BLaER1 (cell line): ENCODE results near the gene RBFOX2.
"Not testable (repeated sequence)": the region's sequence is repeated elsewhere in the genome, so short reads cannot be mapped to it uniquely, and the experiment has no call there.

Experiments used
- H3K27ac ChIP-seq: shearing (Covaris generic); formaldehyde crosslinking; 2 replicates; pipeline ENCODE4 v1.8.1; 2022
- H3K27me3 ChIP-seq: shearing (Covaris generic); formaldehyde crosslinking; 2 replicates; pipeline ENCODE4 v1.8.1; 2022
- H3K36me3 ChIP-seq: shearing (Covaris generic); formaldehyde crosslinking; 2 replicates; pipeline ENCODE4 v1.8.1; 2022
- H3K4me1 ChIP-seq: shearing (Covaris generic); formaldehyde crosslinking; 2 replicates; pipeline ENCODE4 v1.8.1; 2022
- H3K4me2 ChIP-seq: shearing (Covaris generic); formaldehyde crosslinking; 2 replicates; pipeline ENCODE4 v1.8.1; 2022
- H3K4me3 ChIP-seq: shearing (Covaris generic); formaldehyde crosslinking; 2 replicates; pipeline ENCODE4 v1.8.1; 2022
- H3K9ac ChIP-seq: shearing (Covaris generic); formaldehyde crosslinking; 2 replicates; pipeline ENCODE4 v1.8.1; 2022
- H3K9me3 ChIP-seq: shearing (Covaris generic); formaldehyde crosslinking; 2 replicates; pipeline ENCODE4 v1.8.1; 2022
- H4K20me1 ChIP-seq: shearing (Covaris generic); formaldehyde crosslinking; 2 replicates; pipeline ENCODE4 v1.8.1; 2022
- Cebpa-rat ChIP-seq: shearing (Covaris generic); IDR thresholded peaks from 2 replicates; pipeline ENCODE4 v1.8.1; 2022

The RBFOX2 gene

GRCh38 chr22:35802885-35803284 is 225.7 kb downstream of the RBFOX2 start:
- no peaks in the 10 kb centered on the region for H3K27me3 ChIP-seq
- no peaks in the 10 kb centered on the region; the same call in 1 of the 2 replicates for H3K9me3 ChIP-seq
- H4K20me1 ChIP-seq, result no peaks in the 10 kb centered on the region
- H3K4me2 ChIP-seq, result no peak overlapping the region
- H3K4me1 ChIP-seq, result no peaks in the 10 kb centered on the region
- no peaks in the 10 kb centered on the region for H3K36me3 ChIP-seq
- no peak for TF ChIP-seq Cebpa-rat
- H3K27ac ChIP-seq, result no peak overlapping the region
- H3K9ac ChIP-seq, result no peak overlapping the region
- no peak overlapping the region for H3K4me3 ChIP-seq

GRCh38 chr22:35801301-35801700 is 227.3 kb downstream of the RBFOX2 start:
- not testable (repeated sequence) for H3K27me3 ChIP-seq, H3K4me2 ChIP-seq, H3K4me3 ChIP-seq, H4K20me1 ChIP-seq, H3K9ac ChIP-seq, H3K27ac ChIP-seq, H3K36me3 ChIP-seq, H3K4me1 ChIP-seq, H3K9me3 ChIP-seq

GRCh38 chr22:35799150-35799549 is 229.5 kb downstream of the RBFOX2 start:
- Histone ChIP-seq H3K27me3 (no peaks in the 10 kb centered on the region), H3K27ac (no peak overlapping the region), H4K20me1 (no peaks in the 10 kb centered on the region), H3K4me2 (no peak overlapping the region), H3K9ac (no peak overlapping the region), H3K4me1 (no peaks in the 10 kb centered on the region), H3K36me3 (no peaks in the 10 kb centered on the region), H3K9me3 (no peaks in the 10 kb centered on the region; the same call in 1 of the 2 replicates), H3K4me3 (no peak overlapping the region)
- TF ChIP-seq Cebpa-rat, result no peak

- Histone ChIP-seq H3K9ac (no peak overlapping the region), H3K36me3 (no peaks in the 10 kb centered on the region), H3K4me2 (no peak overlapping the region), H4K20me1 (no peaks in the 10 kb centered on the region), H3K27me3 (no peaks in the 10 kb centered on the region), H3K4me1 (no peaks in the 10 kb centered on the region), H3K27ac (no peak overlapping the region), H3K4me3 (no peak overlapping the region), H3K9me3 (no peaks in the 10 kb centered on the region)
- no peak for TF ChIP-seq Cebpa-rat
Observed at GRCh38 chr22:35797411-35797810, 231.2 kb downstream of the RBFOX2 start.

GRCh38 chr22:35795476-35795875 is 233.1 kb downstream of the RBFOX2 start:
- Histone ChIP-seq H3K9ac (no peak overlapping the region), H3K9me3 (no peaks in the 10 kb centered on the region), H3K4me2 (no peak overlapping the region), H3K4me1 (no peaks in the 10 kb centered on the region), H4K20me1 (no peaks in the 10 kb centered on the region), H3K36me3 (no peaks in the 10 kb centered on the region), H3K4me3 (no peak overlapping the region), H3K27ac (no peak overlapping the region), H3K27me3 (no peaks in the 10 kb centered on the region)
- no peak for TF ChIP-seq Cebpa-rat

GRCh38 chr22:35792506-35792905 is 236.1 kb downstream of the RBFOX2 start:
- Histone ChIP-seq H3K4me1 (no peaks in the 10 kb centered on the region), H4K20me1 (no peaks in the 10 kb centered on the region), H3K27me3 (no peaks in the 10 kb centered on the region), H3K9me3 (no peaks in the 10 kb centered on the region), H3K27ac (no peak overlapping the region), H3K4me2 (no peak overlapping the region), H3K9ac (no peak overlapping the region), H3K4me3 (no peak overlapping the region), H3K36me3 (no peaks in the 10 kb centered on the region)
- TF ChIP-seq Cebpa-rat, result no peak

GRCh38 chr22:35791788-35792187 is 236.8 kb downstream of the RBFOX2 start:
- H3K9ac ChIP-seq, H3K4me1 ChIP-seq, H3K27ac ChIP-seq, H3K4me3 ChIP-seq, H3K27me3 ChIP-seq, H3K36me3 ChIP-seq, H4K20me1 ChIP-seq, H3K9me3 ChIP-seq, H3K4me2 ChIP-seq: not testable (repeated sequence)

GRCh38 chr22:35785181-35785923 is 243.3 kb downstream of the RBFOX2 start:
- H3K4me3 ChIP-seq, result no peak overlapping the region
- no peaks in the 10 kb centered on the region for H3K36me3 ChIP-seq
- TF ChIP-seq Cebpa-rat, result no peak
- H4K20me1 ChIP-seq, result no peaks in the 10 kb centered on the region
- no peaks in the 10 kb centered on the region for H3K9me3 ChIP-seq
- H3K4me1 ChIP-seq, result peaks cover 10% of the 10 kb centered on the region
- no peak overlapping the region for H3K9ac ChIP-seq
- H3K27ac ChIP-seq, result no peak overlapping the region
- H3K27me3 ChIP-seq, result no peaks in the 10 kb centered on the region
- H3K4me2 ChIP-seq, result no peak overlapping the region

GRCh38 chr22:35784633-35785032 is 244.0 kb downstream of the RBFOX2 start:
- H3K9me3 ChIP-seq, result no peaks in the 10 kb centered on the region
- no peaks in the 10 kb centered on the region for H3K36me3 ChIP-seq
- H3K9ac ChIP-seq, result no peak overlapping the region
- TF ChIP-seq Cebpa-rat, result no peak
- H4K20me1 ChIP-seq, result no peaks in the 10 kb centered on the region
- no peak overlapping the region for H3K4me2 ChIP-seq
- no peak overlapping the region for H3K27ac ChIP-seq
- H3K27me3 ChIP-seq, result no peaks in the 10 kb centered on the region
- no peak overlapping the region for H3K4me3 ChIP-seq
- peaks cover 10% of the 10 kb centered on the region for H3K4me1 ChIP-seq

- H3K27ac ChIP-seq, result no peak overlapping the region
- H3K4me1 ChIP-seq, result peaks cover 10% of the 10 kb centered on the region
- no peaks in the 10 kb centered on the region for H4K20me1 ChIP-seq
- no peak overlapping the region for H3K4me3 ChIP-seq
- no peaks in the 10 kb centered on the region for H3K9me3 ChIP-seq
- H3K36me3 ChIP-seq, result no peaks in the 10 kb centered on the region
- no peak for TF ChIP-seq Cebpa-rat
- H3K4me2 ChIP-seq, result no peak overlapping the region
- H3K27me3 ChIP-seq, result no peaks in the 10 kb centered on the region
- H3K9ac ChIP-seq, result no peak overlapping the region
Observed at GRCh38 chr22:35783943-35784614, 244.5 kb downstream of the RBFOX2 start.

GRCh38 chr22:35782504-35782903 is 246.1 kb downstream of the RBFOX2 start:
- H4K20me1 ChIP-seq, result no peaks in the 10 kb centered on the region
- peaks cover 10% of the 10 kb centered on the region for H3K4me1 ChIP-seq
- H3K27me3 ChIP-seq, result no peaks in the 10 kb centered on the region
- no peak overlapping the region for H3K4me3 ChIP-seq
- H3K27ac ChIP-seq, result no peak overlapping the region
- H3K9ac ChIP-seq, result no peak overlapping the region
- no peak for TF ChIP-seq Cebpa-rat
- no peaks in the 10 kb centered on the region for H3K9me3 ChIP-seq
- peak overlapping the region; percentile 19 for H3K4me2 ChIP-seq
- H3K36me3 ChIP-seq, result no peaks in the 10 kb centered on the region
